GM18502 (cell line): ENCODE data around the gene PABPN1.
"Not testable (repeated sequence)": the region's sequence is repeated elsewhere in the genome, so short reads cannot be mapped to it uniquely, and the experiment has no call there.

ENCODE experiments used
- ATAC-seq: cut with Tn5 transposase; IDR thresholded peaks from one replicate; pipeline ENCODE4 v1.9.1; 2021; ENCODE audit warnings: mild to moderate bottlenecking; ENCODE audit not compliant: unreplicated experiment, poor library complexity

PABPN1 gene

DNA sequence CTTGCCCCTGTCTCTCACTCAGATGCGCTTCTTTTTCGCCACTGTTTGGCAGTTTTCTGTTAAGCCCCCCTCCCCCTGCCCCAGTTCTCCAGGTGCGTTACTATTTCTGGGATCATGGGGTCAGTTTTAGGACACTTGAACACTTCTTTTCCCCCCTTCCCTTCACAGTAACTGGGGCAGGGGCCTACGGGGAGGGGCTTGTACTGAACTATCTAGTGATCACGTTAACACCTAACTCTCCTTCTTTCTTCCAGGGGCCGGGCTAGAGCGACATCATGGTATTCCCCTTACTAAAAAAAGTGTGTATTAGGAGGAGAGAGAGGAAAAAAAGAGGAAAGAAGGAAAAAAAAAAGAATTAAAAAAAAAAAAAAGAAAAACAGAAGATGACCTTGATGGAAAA lies 3.7 kb downstream of the PABPN1 start:
- ATAC-seq: no peak

DNA sequence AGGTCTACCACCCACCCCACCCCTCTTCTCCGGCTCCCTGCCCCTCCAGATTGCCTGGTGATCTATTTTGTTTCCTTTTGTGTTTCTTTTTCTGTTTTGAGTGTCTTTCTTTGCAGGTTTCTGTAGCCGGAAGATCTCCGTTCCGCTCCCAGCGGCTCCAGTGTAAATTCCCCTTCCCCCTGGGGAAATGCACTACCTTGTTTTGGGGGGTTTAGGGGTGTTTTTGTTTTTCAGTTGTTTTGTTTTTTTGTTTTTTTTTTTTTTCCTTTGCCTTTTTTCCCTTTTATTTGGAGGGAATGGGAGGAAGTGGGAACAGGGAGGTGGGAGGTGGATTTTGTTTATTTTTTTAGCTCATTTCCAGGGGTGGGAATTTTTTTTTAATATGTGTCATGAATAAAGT lies 4.5 kb downstream of the PABPN1 start:
- not testable (repeated sequence) for ATAC-seq

DNA sequence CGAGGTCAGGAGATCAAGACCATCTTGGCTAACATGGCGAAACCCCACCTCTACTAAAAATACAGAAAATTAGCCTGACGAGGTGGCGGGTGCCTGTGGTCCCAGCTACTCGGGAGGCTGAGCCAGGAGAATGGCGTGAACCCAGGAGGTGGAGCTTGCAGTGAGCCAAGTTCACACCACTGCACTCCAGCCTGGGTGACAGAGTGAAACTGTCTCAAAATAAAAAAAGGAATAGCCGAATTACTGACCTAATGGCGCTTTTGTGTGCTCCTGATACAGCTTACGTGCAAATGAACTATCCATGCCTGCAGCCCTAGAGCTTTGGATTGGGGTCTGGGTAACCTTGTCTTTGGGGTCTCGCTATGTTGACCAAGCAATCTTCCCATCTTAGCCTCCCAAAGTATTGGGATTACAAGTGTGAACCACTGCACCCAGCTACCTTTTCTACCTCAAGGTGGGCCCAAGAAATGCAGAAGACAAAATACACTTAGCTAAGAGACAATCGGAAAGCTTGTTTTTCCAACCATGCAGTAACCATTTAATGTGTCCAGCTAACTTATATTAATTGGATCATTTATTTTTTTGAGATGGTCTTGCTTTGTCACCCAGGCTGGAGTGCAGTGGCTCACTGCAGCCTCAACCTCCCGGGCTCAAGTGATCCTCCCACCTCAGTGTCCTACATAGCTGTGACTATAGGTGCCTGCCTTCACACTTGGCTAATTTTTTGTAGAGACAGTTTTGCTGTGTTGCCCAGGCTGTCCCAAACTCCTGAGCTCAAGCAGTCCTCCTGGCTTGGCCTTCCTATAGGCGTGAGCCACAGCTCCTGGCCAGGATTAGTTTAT lies 5.5 kb downstream of the PABPN1 start:
- ATAC-seq: no peak

DNA sequence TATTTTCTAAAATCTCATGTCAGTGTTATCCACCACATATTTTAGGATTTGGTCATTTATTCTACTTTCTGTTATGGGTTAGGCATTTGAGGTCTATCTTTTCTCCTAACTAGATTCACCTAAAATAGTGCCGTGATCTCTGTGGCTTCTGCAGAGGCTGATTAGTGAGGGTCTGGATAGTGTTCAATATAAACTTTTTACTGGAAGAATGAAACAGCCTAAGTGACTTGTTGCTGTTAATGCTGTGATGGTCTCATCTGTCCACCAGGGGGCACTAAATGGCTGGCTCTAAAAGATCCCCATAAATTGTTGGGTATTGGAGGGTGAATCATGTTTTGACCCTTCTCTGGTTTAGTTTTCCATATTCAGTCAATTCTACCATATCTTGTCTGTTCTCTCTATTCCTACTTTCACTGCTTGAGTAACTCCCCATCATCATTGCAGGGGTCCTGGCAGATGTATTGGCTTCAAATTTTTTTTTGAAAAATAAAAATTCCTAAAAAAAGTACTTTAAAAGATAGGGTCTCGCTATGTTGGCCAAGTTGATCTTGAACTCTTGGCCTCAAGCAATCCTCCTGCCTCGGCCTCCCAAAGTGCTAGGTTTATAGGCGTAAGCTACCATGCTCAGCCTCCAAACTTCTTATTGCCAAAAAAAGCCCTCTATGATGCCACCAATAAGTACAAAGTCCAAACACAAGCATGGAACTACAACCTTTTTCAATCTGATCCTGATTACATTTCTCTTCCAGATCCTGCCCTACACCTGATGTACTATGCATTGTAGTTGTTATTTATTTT lies 6.9 kb downstream of the PABPN1 start:
- peak; percentile 56 for ATAC-seq

DNA sequence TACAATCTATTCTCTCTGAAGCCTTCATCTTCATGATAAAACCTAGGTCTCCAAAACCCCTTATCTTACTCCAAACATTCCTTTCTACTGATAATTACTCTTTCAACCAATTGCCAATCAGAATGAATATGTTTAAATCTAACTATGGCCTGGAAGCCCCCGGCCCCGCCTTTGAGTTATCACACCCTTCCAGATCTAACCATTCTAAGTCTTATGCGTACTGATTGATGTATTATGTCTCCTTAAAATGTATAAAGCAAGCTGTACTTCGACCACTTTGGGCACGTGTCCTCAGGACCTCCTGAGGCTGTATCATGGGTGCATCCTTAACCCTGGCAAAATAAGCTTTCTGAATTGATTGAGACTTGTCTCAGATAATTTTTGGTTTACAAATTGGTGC lies 14.4 kb downstream of the PABPN1 start:
- ATAC-seq: no peak

DNA sequence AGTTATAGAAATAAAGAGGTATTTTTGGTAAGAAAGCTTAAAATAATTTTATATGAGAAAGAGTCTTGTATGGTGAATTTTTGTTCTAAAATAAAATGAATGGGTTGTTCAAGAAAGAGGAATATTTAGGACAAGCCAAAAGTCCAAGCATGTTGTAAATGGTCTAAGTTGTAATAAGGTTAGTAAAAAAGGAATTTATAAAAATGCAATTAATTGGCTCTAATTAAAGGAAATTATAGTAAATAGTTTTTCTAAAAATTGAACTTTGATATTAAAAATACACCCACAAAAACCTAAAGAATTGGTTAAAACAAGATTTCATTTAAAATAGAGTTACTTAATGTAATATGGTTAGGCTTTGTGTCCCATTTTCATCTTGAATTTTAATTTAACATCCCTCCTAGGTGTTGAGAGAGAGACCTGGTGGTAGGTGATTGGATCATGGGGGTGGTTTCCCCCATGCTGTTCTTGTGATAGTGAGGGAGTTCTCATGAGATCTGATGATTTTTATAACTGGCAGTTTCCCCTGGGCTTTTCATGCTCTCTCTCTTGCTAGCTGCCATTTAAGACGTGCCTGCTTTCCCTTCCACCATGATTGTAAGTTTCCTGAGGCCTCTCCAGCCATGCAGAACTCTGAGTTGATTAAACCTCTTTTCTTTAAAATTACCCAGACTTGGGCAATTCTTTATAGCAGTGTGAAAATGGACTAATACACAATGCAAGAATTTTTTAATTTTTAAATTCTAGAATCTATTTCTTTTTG lies 18.4 kb downstream of the PABPN1 start:
- ATAC-seq: no peak

DNA sequence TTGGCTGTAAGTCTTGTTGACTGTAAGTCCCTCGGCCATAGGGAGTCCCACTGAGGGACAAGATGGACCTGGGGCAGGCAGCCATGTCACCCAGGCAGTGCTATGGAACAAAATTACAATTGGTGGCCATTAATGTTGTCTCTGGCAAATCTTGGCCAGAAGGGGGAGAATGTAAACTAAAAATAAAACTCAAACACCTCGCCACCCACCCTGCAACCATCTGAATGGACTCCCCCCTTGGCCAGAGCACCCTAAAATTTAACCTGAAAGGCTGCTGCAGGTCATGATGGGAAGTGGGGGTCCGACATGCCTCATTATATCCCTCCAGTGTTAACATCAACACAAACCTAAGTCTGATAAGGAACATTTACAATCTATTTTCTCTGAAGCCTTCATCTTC lies 23.2 kb downstream of the PABPN1 start:
- no peak for ATAC-seq

DNA sequence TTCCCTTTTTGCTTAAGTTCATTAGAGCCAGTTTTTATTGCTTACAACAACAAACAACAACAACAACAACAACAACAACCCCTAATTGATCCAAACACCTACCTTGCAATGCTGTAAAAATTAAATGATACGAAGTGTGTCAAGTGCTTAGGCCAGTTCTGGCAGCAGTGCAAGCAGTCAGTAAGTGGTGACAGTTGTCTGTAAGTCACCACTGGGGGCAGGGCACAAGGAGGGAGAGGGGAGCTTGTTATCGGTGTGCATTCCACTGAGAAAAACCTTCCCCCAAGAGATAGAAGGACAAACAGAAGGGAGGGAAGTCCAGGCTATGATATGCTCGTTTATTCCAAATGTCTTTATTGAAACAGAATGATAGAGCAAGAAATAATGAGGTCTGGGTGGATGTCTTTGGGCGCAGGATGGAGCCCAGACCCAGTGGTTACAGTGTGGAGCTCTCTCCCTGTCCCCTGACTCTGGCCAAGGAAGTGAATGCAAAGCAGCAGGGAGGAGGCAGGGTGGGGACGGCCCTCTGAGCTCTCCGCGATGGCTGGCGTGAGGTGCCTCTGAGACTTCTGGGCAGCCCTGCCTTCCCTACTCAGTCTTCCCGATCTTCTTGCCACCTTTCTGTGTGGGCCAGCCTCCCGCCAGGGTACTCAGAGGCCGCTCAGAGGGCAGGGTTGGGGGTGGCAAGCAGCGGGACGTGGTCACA lies 24.9 kb downstream of the PABPN1 start:
- ATAC-seq: no peak

DNA sequence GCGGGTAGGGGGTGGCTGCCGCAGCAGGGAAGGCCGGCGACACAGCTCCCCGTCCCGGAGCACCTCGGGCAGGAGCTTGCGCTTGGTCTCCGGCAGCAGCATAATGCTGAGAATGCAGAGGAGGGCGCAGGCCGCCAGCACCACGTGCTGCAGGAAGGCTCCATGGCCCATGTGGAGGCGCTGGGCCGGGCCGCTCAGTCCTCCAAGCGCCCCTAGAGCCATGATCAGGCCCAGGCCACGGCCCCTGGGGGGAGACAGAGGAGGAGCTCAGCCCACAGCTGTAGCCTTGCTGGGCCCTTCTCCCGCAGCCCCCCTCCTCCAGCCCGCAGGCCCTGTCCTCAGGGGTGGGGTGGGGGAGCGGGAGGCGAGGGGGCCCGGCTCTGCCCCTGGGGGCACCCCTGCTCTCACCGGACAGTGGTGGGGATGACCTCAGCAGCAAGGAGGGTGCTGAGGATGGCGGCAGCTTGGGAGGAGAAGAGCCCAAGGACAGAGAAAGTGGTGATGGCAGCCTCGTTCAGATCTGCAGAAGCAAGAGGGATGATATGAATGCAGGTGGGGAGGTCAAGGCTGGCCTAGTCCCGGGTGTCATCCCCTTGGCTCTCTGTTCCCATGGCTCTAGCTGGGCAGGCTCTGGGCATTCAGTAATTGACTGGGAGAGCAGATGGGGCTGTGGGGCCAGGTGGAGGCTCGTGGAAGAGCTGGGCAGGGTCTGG lies 25.6 kb downstream of the PABPN1 start:
- ATAC-seq: no peak

DNA sequence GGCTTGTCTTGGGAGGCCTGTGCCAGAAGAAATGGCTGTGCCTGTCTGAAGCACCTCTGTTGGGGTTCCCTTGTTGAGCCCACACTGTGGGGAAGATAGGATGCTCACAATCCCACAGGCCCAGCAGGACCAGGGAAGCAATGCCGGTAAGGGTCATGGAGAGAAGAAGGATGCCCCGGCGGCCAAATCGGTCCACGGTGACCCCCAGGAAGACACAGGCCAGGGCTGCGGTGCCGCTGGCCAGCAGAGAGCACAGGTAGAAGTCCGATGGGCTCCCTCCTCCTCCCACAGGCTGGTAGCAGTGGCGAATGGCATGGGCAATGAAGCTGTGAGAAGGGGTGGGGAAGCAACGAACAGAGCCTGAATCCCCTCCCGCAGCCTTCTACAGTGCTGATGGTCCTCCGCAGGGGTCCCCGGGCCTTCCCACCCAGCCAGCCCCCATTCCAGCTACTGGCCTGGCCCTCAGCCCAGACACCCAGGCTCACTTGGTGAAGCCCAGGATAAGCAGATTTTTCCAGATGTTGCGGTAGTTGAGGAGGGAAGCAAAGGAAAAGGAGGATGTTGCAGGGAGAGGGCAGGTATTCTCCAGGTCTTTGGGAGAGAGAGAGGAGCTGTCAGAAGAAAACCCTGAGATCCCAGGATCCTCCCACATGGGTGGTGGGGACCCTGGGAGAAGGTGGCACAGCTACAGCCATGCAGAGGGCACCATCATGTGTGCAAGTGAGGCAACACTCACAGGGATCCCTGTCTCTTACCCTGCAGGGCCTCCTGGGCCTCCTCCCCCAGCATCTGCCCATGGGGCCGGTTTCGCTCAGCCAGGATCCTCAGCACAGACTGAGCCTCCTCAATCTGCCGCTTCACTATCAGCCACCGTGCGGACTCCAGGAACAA lies 26.4 kb downstream of the PABPN1 start:
- ATAC-seq: no peak

DNA sequence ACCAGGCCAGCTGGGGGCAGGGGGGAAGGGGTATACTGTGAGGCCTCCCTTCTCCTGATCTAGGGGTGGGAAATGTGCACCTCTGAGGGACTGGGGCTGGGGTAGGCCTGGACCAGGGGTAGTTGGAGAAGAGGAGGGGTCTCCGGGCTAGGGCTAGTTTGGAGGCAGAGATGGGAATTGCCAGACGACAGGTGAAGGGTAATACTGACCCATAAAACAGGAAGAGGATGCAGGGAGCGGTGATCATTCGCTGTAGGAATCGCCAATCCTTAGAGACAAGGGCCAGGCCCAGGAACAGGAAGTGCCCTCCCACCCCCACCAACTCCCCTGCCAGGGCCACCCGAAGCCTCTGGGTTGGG lies 27.0 kb downstream of the PABPN1 start:
- ATAC-seq: no peak

DNA sequence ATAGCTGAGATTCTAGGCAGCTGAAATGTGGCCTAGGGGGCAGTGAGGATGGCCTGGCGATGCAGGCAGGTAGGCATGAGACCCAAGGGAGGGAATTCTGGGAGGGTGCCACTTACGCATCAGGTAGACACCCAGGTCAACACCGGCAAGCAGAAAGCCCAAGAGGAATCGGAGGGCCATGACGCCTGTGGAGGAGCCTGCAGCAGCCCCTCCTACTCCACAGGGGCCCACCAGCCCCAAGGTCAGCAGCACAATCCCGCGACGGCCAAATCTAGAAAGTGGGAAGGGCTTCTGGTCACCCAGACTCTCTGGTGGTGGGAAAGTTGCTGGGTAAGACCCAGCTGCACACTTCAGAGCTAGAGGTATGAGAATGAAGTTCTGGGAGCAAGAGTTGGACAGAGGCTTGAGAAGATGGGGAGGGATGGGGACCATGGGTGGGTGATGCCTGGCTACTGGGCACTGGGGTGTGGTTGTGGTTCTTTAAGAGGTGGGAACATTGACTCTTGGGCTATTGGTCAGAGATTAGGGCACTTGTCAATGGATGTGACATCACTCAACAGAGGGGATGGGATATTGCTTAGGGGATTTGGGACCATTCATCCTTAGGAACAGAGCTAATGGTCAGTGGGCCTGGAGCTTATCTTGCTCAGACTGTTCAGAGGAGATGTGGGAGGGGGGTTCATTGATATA lies 28.0 kb downstream of the PABPN1 start:
- no peak for ATAC-seq

DNA sequence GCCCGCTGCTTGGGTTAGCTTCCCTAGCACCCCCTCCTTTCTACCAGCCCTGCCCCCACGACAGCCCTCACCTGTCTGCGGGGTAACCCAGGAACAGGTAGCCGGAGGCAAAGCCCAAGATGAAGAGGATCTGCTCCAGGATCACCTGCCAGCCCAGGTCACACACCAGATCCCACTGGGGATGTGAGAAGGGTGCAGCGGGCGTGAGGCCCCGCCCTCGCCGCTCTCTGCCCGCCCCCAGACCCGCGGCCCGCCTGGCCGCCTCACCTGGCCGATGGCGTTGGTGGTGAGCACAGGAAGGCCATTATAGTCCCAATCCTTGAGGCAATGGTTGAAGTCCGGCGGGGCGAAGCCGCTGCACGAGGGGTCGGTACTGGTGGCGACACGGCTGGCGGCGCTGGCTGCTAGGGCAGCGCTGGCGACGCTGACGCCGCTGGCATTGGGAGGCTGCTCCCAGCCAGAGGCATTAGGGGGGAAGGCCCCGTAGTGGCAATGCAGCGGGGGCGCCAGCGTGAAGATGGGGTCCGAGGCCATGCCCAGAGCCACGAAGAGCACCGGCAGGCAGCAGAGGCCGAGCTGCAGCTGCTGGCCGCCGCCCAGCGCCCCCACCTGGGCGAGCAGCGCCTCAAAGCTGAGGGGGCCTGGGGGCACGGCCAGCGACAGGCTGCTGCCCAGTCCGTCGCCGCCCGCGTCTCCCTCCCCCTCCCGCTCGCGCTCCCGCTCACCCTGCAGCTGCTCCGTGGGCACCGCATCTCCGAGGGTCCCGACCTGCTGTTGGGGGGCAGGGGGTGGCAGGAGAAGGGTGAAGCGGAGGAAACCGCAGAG lies 30.6 kb downstream of the PABPN1 start:
- no peak for ATAC-seq

DNA sequence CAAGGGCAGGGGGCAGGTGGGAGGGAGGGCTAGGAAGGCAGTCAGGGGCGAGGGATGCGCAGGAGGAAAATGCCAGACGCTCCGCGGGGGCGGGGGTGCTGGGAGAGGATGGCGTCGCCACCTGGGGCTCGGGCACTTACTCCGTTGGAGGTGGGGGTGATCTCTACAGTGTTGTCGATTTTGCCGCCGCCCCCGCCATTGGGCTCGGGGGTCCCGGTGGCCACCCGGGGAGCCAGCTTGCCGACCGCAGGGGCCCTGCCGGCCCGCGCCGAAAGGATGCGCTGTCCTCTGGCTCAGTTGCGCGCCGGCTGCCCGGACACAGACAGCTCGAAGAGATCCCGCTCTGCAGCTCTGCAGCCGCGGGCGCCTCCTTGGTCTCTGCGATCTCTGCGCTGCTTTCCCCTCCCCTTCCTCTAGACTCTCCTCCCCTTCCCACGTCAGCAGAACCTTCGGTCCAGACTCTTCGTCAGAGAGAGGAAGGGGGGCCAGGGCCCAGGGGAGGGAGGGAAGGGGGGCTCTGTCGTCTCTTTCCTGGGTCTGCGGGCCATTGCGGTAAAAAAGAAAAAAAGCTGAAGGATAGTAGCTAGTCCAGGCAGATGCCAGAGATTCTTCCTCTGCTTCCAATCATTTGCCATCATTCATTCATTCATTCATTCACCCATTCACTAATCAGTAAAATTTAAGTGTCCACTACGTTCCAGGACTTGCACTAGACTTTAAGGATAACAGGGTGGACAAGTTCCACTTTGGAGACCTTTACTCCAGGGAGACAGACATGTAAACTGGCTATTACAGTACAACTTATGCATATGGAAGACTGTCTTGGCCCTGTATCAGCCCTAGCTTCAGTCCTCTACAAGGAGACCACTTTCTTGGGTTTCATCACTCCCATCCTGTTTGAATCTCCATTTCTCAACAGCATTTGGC lies 31.5 kb downstream of the PABPN1 start, which contains the start of gene SLC22A17:
Gene SLC22A17, minus strand, starts transcription at position 382 of the 927 bp plus-strand sequence.
- ATAC-seq: no peak

DNA sequence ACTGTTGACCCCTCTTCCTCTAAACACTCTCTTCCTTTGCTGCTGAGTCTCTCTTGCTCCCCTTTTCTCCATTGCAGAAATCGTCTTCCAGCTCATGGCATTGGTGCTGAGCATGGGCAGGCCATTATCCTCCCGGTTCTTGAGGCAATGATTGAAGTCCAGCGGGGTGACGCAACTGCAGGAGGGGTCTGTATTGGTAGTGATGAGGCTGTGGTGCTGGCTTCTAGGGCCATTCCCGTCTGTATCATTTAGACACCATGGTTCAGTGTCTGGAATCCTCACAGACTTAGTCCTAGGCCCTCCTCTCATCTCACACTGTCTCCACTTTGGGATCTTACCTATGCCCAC lies 32.1 kb downstream of the PABPN1 start:
- ATAC-seq: no peak

DNA sequence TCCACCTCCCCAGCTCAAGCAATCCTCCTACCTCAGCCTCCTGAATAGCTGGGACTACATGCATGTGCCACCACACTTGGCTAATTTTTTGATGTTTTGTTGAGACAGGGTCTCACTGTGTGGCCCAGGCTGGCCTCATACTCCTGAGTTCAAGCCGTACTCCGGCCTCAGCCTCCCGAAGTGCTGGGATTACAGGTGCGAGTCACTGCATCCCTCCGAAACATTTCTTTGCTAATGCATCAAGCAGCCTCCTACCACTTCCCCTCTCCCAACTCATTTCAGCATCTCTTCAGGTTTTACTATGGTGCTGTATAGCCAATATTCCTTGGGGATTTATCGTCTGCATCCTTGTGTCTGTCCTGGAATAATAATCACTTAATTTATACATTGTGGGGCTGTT lies 33.7 kb downstream of the PABPN1 start:
- no peak for ATAC-seq
